Naive thymus-derived CD4-positive, alpha-beta T cell (primary cell): ENCODE data around the gene ACSF3. TPM values are rescaled to one million over a fixed set of nuclear protein-coding genes. Genes with fewer than 3 reads are reported as not detected.

ENCODE experiments used
- ATAC-seq: fragments of 150-1000 bp; cut with Tn5 transposase; 2 replicates; pipeline ENCODE4 v1.10.0; 2021; ENCODE audit warnings: mild to moderate bottlenecking, moderate library complexity
- CTCF ChIA-PET: fragments of 350-600 bp; sonication (Branson Sonifier 250); formaldehyde crosslinking; loops from one replicate; lab custom pipeline; 2021; ENCODE audit warnings: antibody characterized with exemption; lab: Charles Lee
- POLR2A ChIA-PET: fragments of 350-600 bp; sonication (Branson Sonifier 250); formaldehyde crosslinking; loops from one replicate; lab custom pipeline; 2021; ENCODE audit warnings: antibody characterized with exemption, inconsistent platforms; lab: Charles Lee
- DNase-seq, 9 donors: peaks; one replicate each; pipeline versions ENCODE4 v3.0.0 to v3.0.0-alpha.2; 2020 to 2022; ENCODE audit warnings: mixed read lengths in 1 of 9
- H3K27ac ChIP-seq: one replicate; pipeline ENCODE4 v1.7.0; 2013; ENCODE audit warnings: mild to moderate bottlenecking, low read depth, low read length, moderate library complexity
- H3K27me3 ChIP-seq, 2 donors: one replicate each; pipeline ENCODE4 v1.7.0; 2013; ENCODE audit warnings: low read length in 2 of 2, mild to moderate bottlenecking in 2 of 2, moderate library complexity in 2 of 2; ENCODE audit not compliant: control insufficient read depth in 2 of 2, insufficient read depth in 2 of 2
- H3K36me3 ChIP-seq, 3 experiments: 1 replicate in 2 of 3; 2 replicates in 1 of 3; pipeline ENCODE4 v1.7.0; 2013; ENCODE audit warnings: low read length in 3 of 3, mild to moderate bottlenecking in 3 of 3, moderate library complexity in 1 of 3; ENCODE audit not compliant: insufficient read depth in 3 of 3, control insufficient read depth in 2 of 3
- H3K4me1 ChIP-seq, 2 donors: one replicate each; pipeline ENCODE4 v1.7.0; 2013; ENCODE audit warnings: low read length in 2 of 2, mild to moderate bottlenecking in 2 of 2, moderate library complexity in 1 of 2; ENCODE audit not compliant: control insufficient read depth in 2 of 2, insufficient read depth in 2 of 2
- H3K4me3 ChIP-seq: 2 replicates; pipeline ENCODE4 v1.7.0; 2013; ENCODE audit warnings: mild to moderate bottlenecking, low read length
- H3K9me3 ChIP-seq, 3 experiments: 1 replicate in 2 of 3; 2 replicates in 1 of 3; pipeline ENCODE4 v1.7.0; 2013; ENCODE audit warnings: low read length in 3 of 3; ENCODE audit not compliant: control insufficient read depth in 2 of 3
- H3K27ac Mint-ChIP-seq, 9 donors: one replicate each; pipeline ENCODE4 v1.8.0; 2020 to 2022; ENCODE audit warnings: mixed read lengths in 9 of 9, mild to moderate bottlenecking in 8 of 9, moderate library complexity in 5 of 9, inconsistent platforms in 2 of 9
- H3K27me3 Mint-ChIP-seq, 5 donors: one replicate each; pipeline ENCODE4 v1.8.0; 2021 to 2022; ENCODE audit warnings: mixed read lengths in 5 of 5, mild to moderate bottlenecking in 1 of 5
- H3K36me3 Mint-ChIP-seq, 5 donors: one replicate each; pipeline ENCODE4 v1.8.0; 2020 to 2022; ENCODE audit warnings: mixed read lengths in 5 of 5, mild to moderate bottlenecking in 3 of 5, inconsistent platforms in 1 of 5
- H3K4me1 Mint-ChIP-seq, 7 donors: one replicate each; pipeline ENCODE4 v1.8.0; 2020 to 2022; ENCODE audit warnings: mixed read lengths in 7 of 7, mild to moderate bottlenecking in 3 of 7, inconsistent platforms in 1 of 7
- H3K4me3 Mint-ChIP-seq, 10 donors: one replicate each; pipeline ENCODE4 v1.8.0; 2020 to 2022; ENCODE audit warnings: mild to moderate bottlenecking in 10 of 10, mixed read lengths in 10 of 10, moderate library complexity in 6 of 10, inconsistent platforms in 2 of 10
- H3K9me3 Mint-ChIP-seq, 11 donors: one replicate each; pipeline ENCODE4 v1.8.0; 2020 to 2022; ENCODE audit warnings: mixed read lengths in 11 of 11, mild to moderate bottlenecking in 4 of 11, inconsistent platforms in 1 of 11, moderate library complexity in 1 of 11
- intact Hi-C, 2 donors: fragments of 100-400 bp; cut with micrococcal nuclease; formaldehyde crosslinking; loops; one replicate each; pipeline ENCODE4 v1.15.1; 2023
- polyA plus RNA-seq, 2 donors: library from polyadenylated mRNA; unstranded; fragments of 300-500 nt; fragmentation: Illumina TruSeq; gene quantifications; one replicate each; pipeline ENCODE4 v1.2.3, GENCODE V29; 2021
- total RNA-seq, 6 experiments: library from RNA in 5 of 6; stranded (reverse) in 5 of 6; gene quantifications; 1 replicate in 5 of 6; 2 replicates in 1 of 6; pipeline ENCODE4 v1.2.3 and lab custom pipeline; 2021 to 2026

Gene ACSF3
- total and polyA plus RNA-seq, 7 experiments from 2014 or later, result 26.2 to 84.1 (median 68.5) TPM

DNA sequence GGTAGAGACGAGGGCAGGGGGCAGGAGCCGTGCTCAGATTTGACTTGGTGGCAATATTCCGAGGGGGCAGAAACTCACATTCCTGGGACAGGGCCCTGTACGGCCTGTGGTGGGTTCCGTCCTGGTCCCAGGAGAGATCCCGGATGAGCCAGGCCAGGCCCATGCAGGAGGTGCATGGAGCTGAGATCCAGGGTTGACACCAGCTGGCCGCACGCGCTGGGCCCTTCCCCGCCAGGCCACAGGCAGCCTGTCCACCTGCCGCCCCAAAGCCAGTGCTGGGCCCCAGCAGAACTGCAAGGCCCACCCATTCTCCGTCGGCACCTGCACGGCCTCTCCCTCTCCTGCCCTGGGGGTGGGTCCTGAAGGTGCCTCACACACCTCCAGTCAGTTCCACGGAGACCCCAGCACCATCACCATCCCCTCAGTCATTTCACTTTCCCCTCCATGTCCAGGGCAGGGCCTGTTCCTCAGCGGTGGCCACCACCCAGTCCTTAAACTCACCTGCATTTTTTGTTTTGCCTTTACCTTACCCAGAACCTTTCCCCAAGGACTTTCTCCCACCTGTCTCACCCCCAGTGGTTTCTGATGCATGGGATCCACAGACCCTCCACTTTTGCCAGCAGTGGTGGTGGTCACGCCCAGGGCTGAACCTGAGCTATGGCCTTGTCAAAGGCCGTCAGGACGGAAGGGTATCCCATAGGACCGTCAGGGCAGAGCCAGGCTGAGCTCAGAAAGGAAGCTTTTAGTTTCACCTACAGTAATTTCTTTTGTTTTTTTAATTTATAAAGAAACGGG lies 52.8 kb downstream of the ACSF3 start:
- POLR2A ChIA-PET, result no interaction called here
- no peak for DNase-seq

DNA sequence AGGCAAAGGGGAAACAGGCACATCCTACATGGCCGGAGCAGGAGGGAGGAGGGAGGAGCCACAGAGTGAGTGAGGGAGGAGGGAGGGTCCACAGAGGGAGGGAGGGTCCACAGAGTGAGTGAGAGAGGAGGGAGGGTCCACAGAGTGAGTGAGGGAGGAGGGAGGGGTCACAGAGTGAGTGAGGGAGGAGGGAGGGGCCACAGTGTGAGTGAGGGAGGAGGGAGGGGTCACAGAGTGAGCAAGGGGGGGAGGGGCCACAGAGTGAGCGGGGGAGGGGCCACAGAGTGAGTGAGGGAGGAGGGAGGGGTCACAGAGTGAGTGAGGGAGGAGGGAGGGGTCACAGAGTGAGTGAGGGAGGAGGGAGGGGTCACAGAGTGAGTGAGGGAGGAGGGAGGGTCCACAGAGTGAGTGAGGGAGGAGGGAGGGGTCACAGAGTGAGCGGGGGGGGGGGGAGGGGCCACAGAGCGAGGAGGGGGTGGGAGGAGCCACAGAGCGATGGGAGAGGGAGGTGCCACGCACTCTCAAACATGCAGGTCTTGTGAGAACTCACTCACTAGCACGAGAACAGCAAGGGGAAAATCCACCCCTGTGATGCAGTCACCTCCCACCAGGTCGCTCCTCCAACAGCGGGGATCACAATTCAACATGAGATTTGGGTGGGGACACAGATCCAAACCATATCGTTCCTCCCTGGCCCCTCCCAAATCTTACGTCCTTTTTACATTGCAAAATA lies 53.6 kb downstream of the ACSF3 start:
- peak overlapping the region in 4 of 9 donors; percentile 17 to 60 (median 43) for H3K27ac Mint-ChIP-seq
- peaks cover 0 to 7% (median 2%) of the 10 kb centered on the region in 11 donors for H3K9me3 Mint-ChIP-seq
- Histone ChIP-seq H3K4me1 (no peaks in the 10 kb centered on the region), H3K36me3 (peaks cover 0 to 78% (median 20%) of the 10 kb centered on the region in 3 experiments), H3K4me3 (no peak overlapping the region), H3K27me3 (no peaks in the 10 kb centered on the region), H3K9me3 (peaks cover 0 to 8% (median 0%) of the 10 kb centered on the region in 3 experiments), H3K27ac (no peak overlapping the region)
- intact Hi-C loops, result no loop called here
- ChIA-PET CTCF (no interaction called here), POLR2A (no interaction called here)
- ATAC-seq (no peak), DNase-seq (no peak)
- no peaks in the 10 kb centered on the region for H3K27me3 Mint-ChIP-seq
- peaks cover 13 to 48% (median 26%) of the 10 kb centered on the region in 5 donors for H3K36me3 Mint-ChIP-seq
- peak overlapping the region in 1 of 10 donors; percentile 33 for H3K4me3 Mint-ChIP-seq
- H3K4me1 Mint-ChIP-seq, result peaks cover 0 to 7% (median 0%) of the 10 kb centered on the region in 7 donors

More for the DNA sequence above, 52.8 kb downstream of the ACSF3 start:
- H3K4me1 ChIP-seq, result no peaks in the 10 kb centered on the region
- no peaks in the 10 kb centered on the region for H3K27me3 ChIP-seq
- H3K36me3 ChIP-seq, result peaks cover 0 to 86% (median 20%) of the 10 kb centered on the region in 3 experiments
- H3K9me3 ChIP-seq, result peaks cover 0 to 8% (median 0%) of the 10 kb centered on the region in 3 experiments
- Mint-ChIP-seq H3K27me3 (no peaks in the 10 kb centered on the region), H3K27ac (peak overlapping the region in 2 of 9 donors; percentile 21 to 33), H3K4me3 (no peak overlapping the region), H3K36me3 (peaks cover 13 to 47% (median 26%) of the 10 kb centered on the region in 5 donors), H3K4me1 (peaks cover 0 to 7% (median 0%) of the 10 kb centered on the region in 7 donors), H3K9me3 (peaks cover 0 to 7% (median 2%) of the 10 kb centered on the region in 11 donors)
- no peak for ATAC-seq
- intact Hi-C loops, result no loop called here
- no peak overlapping the region for H3K4me3 ChIP-seq
- no peak overlapping the region for H3K27ac ChIP-seq
- CTCF ChIA-PET, result no interaction called here

GRCh38 chr16:89149386-89149785 lies 55.7 kb downstream of the ACSF3 start:
- Mint-ChIP-seq H3K9me3 (peaks cover 0 to 7% (median 2%) of the 10 kb centered on the region in 11 donors), H3K27ac (peak overlapping the region in 7 of 9 donors; percentile 9 to 66 (median 46)), H3K36me3 (peaks cover 13 to 49% (median 26%) of the 10 kb centered on the region in 5 donors), H3K27me3 (no peaks in the 10 kb centered on the region), H3K4me3 (no peak overlapping the region), H3K4me1 (peaks cover 0 to 7% (median 0%) of the 10 kb centered on the region in 7 donors)
- intact Hi-C loops, result no loop called here
- Histone ChIP-seq H3K27ac (no peak overlapping the region), H3K4me3 (no peak overlapping the region), H3K9me3 (peaks cover 0 to 8% (median 0%) of the 10 kb centered on the region in 3 experiments), H3K4me1 (no peaks in the 10 kb centered on the region), H3K27me3 (no peaks in the 10 kb centered on the region), H3K36me3 (peaks cover 0 to 57% (median 20%) of the 10 kb centered on the region in 3 experiments)
- no peak for DNase-seq
- no peak for ATAC-seq
- POLR2A ChIA-PET, result no interaction called here
- CTCF ChIA-PET, result no interaction called here

- H3K4me1 ChIP-seq, result no peaks in the 10 kb centered on the region
- no peak overlapping the region for H3K27ac ChIP-seq
- no peaks in the 10 kb centered on the region for H3K27me3 ChIP-seq
- H3K27ac Mint-ChIP-seq, result peak overlapping the region in 4 of 9 donors; percentile 28 to 65 (median 52)
- H3K4me3 ChIP-seq, result no peak overlapping the region
- POLR2A ChIA-PET, result no interaction called here
- DNase-seq (no peak), ATAC-seq (no peak)
- H3K4me3 Mint-ChIP-seq, result no peak overlapping the region
- H3K9me3 Mint-ChIP-seq, result peaks cover 0 to 7% (median 2%) of the 10 kb centered on the region in 11 donors
- no peaks in the 10 kb centered on the region for H3K27me3 Mint-ChIP-seq
- peaks cover 0 to 7% (median 0%) of the 10 kb centered on the region in 7 donors for H3K4me1 Mint-ChIP-seq
- peaks cover 0 to 8% (median 0%) of the 10 kb centered on the region in 3 experiments for H3K9me3 ChIP-seq
- CTCF ChIA-PET, result no interaction called here
- H3K36me3 ChIP-seq, result peaks cover 0 to 48% (median 15%) of the 10 kb centered on the region in 3 experiments
- H3K36me3 Mint-ChIP-seq, result peaks cover 13 to 49% (median 26%) of the 10 kb centered on the region in 5 donors
- intact Hi-C loops, result no loop called here
Observed at GRCh38 chr16:89150090-89150835, 56.6 kb downstream of the ACSF3 start.

- H3K36me3 Mint-ChIP-seq, result peaks cover 13 to 49% (median 26%) of the 10 kb centered on the region in 5 donors
- ATAC-seq, result no peak
- no peaks in the 10 kb centered on the region for H3K4me1 ChIP-seq
- H3K4me1 Mint-ChIP-seq, result peaks cover 0 to 7% (median 4%) of the 10 kb centered on the region in 7 donors
- H3K27me3 ChIP-seq, result no peaks in the 10 kb centered on the region
- H3K27ac ChIP-seq, result no peak overlapping the region
- no peak overlapping the region for H3K4me3 Mint-ChIP-seq
- H3K27me3 Mint-ChIP-seq, result no peaks in the 10 kb centered on the region
- H3K9me3 Mint-ChIP-seq, result peaks cover 0 to 7% (median 2%) of the 10 kb centered on the region in 11 donors
- ChIA-PET POLR2A (no interaction called here), CTCF (no interaction called here)
- H3K27ac Mint-ChIP-seq, result peak overlapping the region in 3 of 9 donors; percentile 20 to 65 (median 46)
- H3K9me3 ChIP-seq, result peaks cover 0 to 8% (median 0%) of the 10 kb centered on the region in 3 experiments
- H3K4me3 ChIP-seq, result no peak overlapping the region
- intact Hi-C loops, result no loop called here
- peaks cover 0 to 41% (median 15%) of the 10 kb centered on the region in 3 experiments for H3K36me3 ChIP-seq
- no peak for DNase-seq
Observed at GRCh38 chr16:89150981-89151380, 57.3 kb downstream of the ACSF3 start.
